GM19035 (cell line): Measurements from ENCODE around the gene TPP1.

Source experiments
- ATAC-seq: cut with Tn5 transposase; IDR thresholded peaks from one replicate; pipeline ENCODE4 v1.9.1; 2021; ENCODE audit not compliant: unreplicated experiment

TPP1 gene

GRCh38 chr11:6647836-6648235 lies 28.6 kb upstream of the TPP1 start:
- ATAC-seq: no peak

GRCh38 chr11:6646918-6647679 lies 27.9 kb upstream of the TPP1 start:
- ATAC-seq: peak; percentile 87

- no peak for ATAC-seq
These were observed 27.3 kb upstream of the TPP1 start for GRCh38 chr11:6646576-6646917.

- ATAC-seq: no peak
These were observed 26.8 kb upstream of the TPP1 start for GRCh38 chr11:6646071-6646470.

- ATAC-seq: no peak
These were observed 23.7 kb upstream of the TPP1 start for GRCh38 chr11:6642957-6643356.

- ATAC-seq: no peak
These were observed 21.9 kb upstream of the TPP1 start for GRCh38 chr11:6640985-6641701.

GRCh38 chr11:6640036-6640984 lies 21.1 kb upstream of the TPP1 start:
- no peak for ATAC-seq

GRCh38 chr11:6638429-6638828 lies 19.2 kb upstream of the TPP1 start:
- no peak for ATAC-seq

GRCh38 chr11:6637871-6638270 lies 18.6 kb upstream of the TPP1 start:
- ATAC-seq: no peak

- no peak for ATAC-seq
These were observed 17.3 kb upstream of the TPP1 start for GRCh38 chr11:6636480-6636879.

- ATAC-seq: no peak
These were observed 16.1 kb upstream of the TPP1 start for GRCh38 chr11:6635082-6635932.

- no peak for ATAC-seq
These were observed 15.3 kb upstream of the TPP1 start for GRCh38 chr11:6634534-6634933.

GRCh38 chr11:6633422-6634408 lies 14.5 kb upstream of the TPP1 start:
- no peak for ATAC-seq

- ATAC-seq: no peak
These were observed 13.2 kb upstream of the TPP1 start for GRCh38 chr11:6632116-6633073.

GRCh38 chr11:6631361-6631890 lies 12.2 kb upstream of the TPP1 start:
- ATAC-seq: no peak

- no peak for ATAC-seq
These were observed 11.5 kb upstream of the TPP1 start for GRCh38 chr11:6630632-6631291.

GRCh38 chr11:6629892-6630631 lies 10.8 kb upstream of the TPP1 start:
- ATAC-seq: no peak
